Mucosa of descending colon (tissue), 3 donors: ENCODE data around the gene UGT1A8. TPM values are rescaled to one million over a fixed set of nuclear protein-coding genes. Genes with fewer than 3 reads are reported as not detected.
A peak's percentile ranks its signal among the peaks of the same experiment; 100 is the strongest.

ENCODE experiments used
- ATAC-seq: fragments of 200-7000 bp; cut with Tn5 transposase; one replicate; pipeline ENCODE4 v1.9.1; 2020; ENCODE audit warnings: mild to moderate bottlenecking, moderate library complexity
- DNase-seq, 3 donors: peaks; one replicate each; pipeline ENCODE4 v3.0.0-alpha.2; 2020
- H3K36me3 ChIP-seq: fragments of 200-600 bp; one replicate; pipeline ENCODE4 v1.8.0; 2021; ENCODE audit warnings: low read depth, mild to moderate bottlenecking
- H3K4me1 ChIP-seq: fragments of 200-600 bp; one replicate; pipeline ENCODE4 v1.8.0; 2021; ENCODE audit warnings: low read depth, mild to moderate bottlenecking
- H3K4me3 ChIP-seq: fragments of 200-600 bp; one replicate; pipeline ENCODE4 v1.8.0; 2021; ENCODE audit warnings: mild to moderate bottlenecking
- H3K9me3 ChIP-seq: fragments of 200-600 bp; one replicate; pipeline ENCODE4 v1.8.0; 2021; ENCODE audit warnings: mild to moderate bottlenecking
- CTCF ChIP-seq: fragments of 200-600 bp; IDR thresholded peaks from one replicate; pipeline ENCODE4 v1.8.0; 2022; ENCODE audit warnings: antibody characterized with exemption, mild to moderate bottlenecking
- intact Hi-C, 2 donors: fragments of 100-400 bp; cut with DNase I in 1 of 2; cut with micrococcal nuclease in 1 of 2; formaldehyde crosslinking; loops; one replicate each; pipeline versions ENCODE4 v1.11.0 to v1.11.1; 2022; cut with DNase I, micrococcal nuclease
- total RNA-seq, 3 donors: library from RNA; stranded (reverse); fragmentation: NEBNext Ultra II Directional in 2 of 3; extraction: Animal tissue kit (Norgen Biotek cat#: 25700) in 2 of 3; gene quantifications; one replicate each; pipeline versions ENCODE4 v1.2.1 to v1.2.4, GENCODE V29; 2021 to 2023
- donor health status: DM: no; HTN: no; CAD: no; lungs with moderate emphysema.
- donor health status: DM: no; HTN: no; CAD: no.
- donor health status: DM: no; HTN: yes; CAD: no.

Gene UGT1A8
- total RNA-seq, 3 donors from 2014 or later, result 7.4 to 34.2 (median 12.2) TPM

- no peak overlapping the region for H3K4me3 ChIP-seq
- no peak for TF ChIP-seq CTCF
- intact Hi-C loops, result no loop called here
- ATAC-seq (no peak), DNase-seq (no peak)
- no peaks in the 10 kb centered on the region for H3K36me3 ChIP-seq
- H3K9me3 ChIP-seq, result no peaks in the 10 kb centered on the region
- H3K4me1 ChIP-seq, result peaks cover 25% of the 10 kb centered on the region
Measured at GRCh38 chr2:233761040-233761769, 143.8 kb downstream of the UGT1A8 start.

GRCh38 chr2:233764264-233764663 lies 146.8 kb downstream of the UGT1A8 start:
- H3K36me3 ChIP-seq, result no peaks in the 10 kb centered on the region
- intact Hi-C loops, result no loop called here
- H3K9me3 ChIP-seq, result no peaks in the 10 kb centered on the region
- ATAC-seq (peak; percentile 88), DNase-seq (peak in 1 of 3 donors; percentile 17)
- no peak for TF ChIP-seq CTCF
- H3K4me3 ChIP-seq, result no peak overlapping the region
- peaks cover 7% of the 10 kb centered on the region for H3K4me1 ChIP-seq

GRCh38 chr2:233764761-233765160 lies 147.3 kb downstream of the UGT1A8 start:
- no peak for TF ChIP-seq CTCF
- H3K9me3 ChIP-seq, result no peaks in the 10 kb centered on the region
- H3K36me3 ChIP-seq, result no peaks in the 10 kb centered on the region
- intact Hi-C loops, result no loop called here
- peaks cover 6% of the 10 kb centered on the region for H3K4me1 ChIP-seq
- ATAC-seq (no peak), DNase-seq (no peak)
- no peak overlapping the region for H3K4me3 ChIP-seq

DNA sequence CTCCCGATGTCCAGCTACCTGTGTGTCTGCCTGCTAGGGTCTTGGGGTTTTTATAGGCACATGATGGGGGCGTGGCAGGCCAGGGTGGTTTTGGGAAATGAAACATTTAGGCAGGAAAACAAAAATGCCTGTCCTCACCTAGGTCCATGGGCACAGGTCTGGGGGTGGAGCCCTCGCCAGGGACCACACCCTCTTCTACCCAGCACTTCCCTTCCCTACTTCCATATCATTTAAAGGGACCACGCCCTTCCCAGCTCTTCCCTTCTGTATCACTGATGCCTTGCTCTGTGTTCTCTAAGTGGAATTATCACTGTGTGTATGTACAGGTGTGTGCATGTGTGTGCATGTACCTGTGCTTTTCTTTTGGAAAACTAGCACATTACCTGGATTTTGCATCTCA lies 149.0 kb downstream of the UGT1A8 start:
- peak in 2 of 3 donors; percentile 40 to 42 for DNase-seq
- Histone ChIP-seq H3K9me3 (no peaks in the 10 kb centered on the region), H3K36me3 (no peaks in the 10 kb centered on the region), H3K4me1 (peaks cover 6% of the 10 kb centered on the region), H3K4me3 (no peak overlapping the region)
- intact Hi-C loops, result no loop called here
- ATAC-seq, result peak; percentile 61
- TF ChIP-seq CTCF, result no peak

- no peak for TF ChIP-seq CTCF
- intact Hi-C loops, result no loop called here
- DNase-seq (no peak), ATAC-seq (no peak)
- Histone ChIP-seq H3K9me3 (no peaks in the 10 kb centered on the region), H3K4me1 (peaks cover 6% of the 10 kb centered on the region), H3K4me3 (no peak overlapping the region), H3K36me3 (no peaks in the 10 kb centered on the region)
Measured at GRCh38 chr2:233768076-233768475, 150.6 kb downstream of the UGT1A8 start.

DNA sequence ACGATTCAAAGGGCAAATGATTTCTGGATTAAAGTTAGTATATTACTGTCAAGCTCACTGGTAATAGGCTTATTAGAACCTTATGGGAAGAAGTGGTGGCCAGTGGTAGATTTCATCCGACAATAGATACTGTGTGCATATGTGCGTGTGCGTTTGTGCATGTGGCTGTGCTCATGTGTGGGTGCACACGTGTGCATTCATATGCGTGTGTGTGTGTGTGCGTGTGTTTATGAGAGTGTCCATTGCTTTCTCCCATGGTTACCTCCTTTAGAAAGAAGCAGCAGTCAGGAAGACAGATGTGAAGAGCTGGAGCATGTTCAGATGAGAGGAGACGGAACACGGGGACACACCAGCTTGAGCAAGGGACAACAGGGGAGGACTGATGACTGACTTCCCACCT lies 151.8 kb downstream of the UGT1A8 start:
- no peaks in the 10 kb centered on the region for H3K36me3 ChIP-seq
- intact Hi-C loops, result no loop called here
- ATAC-seq, result no peak
- no peak for DNase-seq
- H3K4me1 ChIP-seq, result peaks cover 3% of the 10 kb centered on the region
- H3K4me3 ChIP-seq, result no peak overlapping the region
- no peaks in the 10 kb centered on the region for H3K9me3 ChIP-seq
- TF ChIP-seq CTCF, result no peak
